GM19239 (cell line): ENCODE data around the gene APMAP.

Source experiments
- DNase-seq: peaks from one replicate; pipeline ENCODE4 v3.0.0; 2011; ENCODE audit warnings: low spot score; ENCODE audit not compliant: insufficient read length
- FAIRE-seq: peaks from 2 replicates; lab custom pipeline; 2011; peaks lifted over from hg19 to GRCh38; lab: Jason Lieb, UNC

The APMAP gene

DNA sequence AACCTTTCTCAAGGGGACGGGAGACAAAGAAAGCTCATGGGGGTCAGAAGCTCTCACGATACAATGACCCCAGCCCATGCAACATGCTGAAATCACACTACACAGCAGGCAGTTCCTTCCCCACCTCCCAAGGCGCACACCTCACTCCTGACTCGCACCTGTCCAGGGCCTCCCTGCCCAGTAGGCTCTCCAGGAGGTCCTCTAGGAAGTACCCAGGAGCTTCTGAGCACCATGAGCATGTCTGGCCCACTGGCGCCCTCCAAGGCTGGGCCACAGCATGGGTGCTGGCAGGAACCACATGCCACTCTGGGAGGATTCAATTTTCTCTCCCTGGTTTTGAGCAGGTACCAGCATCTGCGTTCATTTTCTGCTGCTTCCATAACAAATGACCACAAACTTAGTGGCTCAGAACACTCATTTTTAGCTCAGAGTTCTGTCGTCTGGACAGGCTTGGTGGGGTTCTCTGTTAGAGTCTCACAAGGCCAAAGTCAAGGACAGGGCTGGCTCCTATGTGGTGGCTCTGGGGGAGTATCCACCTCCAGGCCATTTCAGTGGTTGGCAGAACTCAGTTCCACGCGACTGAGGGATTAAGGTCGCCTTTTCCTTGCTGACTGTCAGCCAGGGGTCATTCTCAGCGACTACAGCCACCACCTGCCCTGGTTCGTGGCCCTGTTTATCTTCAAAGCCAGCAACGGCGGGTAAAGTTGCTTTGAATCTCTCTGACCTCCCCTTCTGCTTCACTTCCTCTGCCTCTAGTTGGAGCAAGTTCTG lies 32.7 kb upstream of the APMAP start:
- FAIRE-seq (no peak), DNase-seq (no peak)

DNA sequence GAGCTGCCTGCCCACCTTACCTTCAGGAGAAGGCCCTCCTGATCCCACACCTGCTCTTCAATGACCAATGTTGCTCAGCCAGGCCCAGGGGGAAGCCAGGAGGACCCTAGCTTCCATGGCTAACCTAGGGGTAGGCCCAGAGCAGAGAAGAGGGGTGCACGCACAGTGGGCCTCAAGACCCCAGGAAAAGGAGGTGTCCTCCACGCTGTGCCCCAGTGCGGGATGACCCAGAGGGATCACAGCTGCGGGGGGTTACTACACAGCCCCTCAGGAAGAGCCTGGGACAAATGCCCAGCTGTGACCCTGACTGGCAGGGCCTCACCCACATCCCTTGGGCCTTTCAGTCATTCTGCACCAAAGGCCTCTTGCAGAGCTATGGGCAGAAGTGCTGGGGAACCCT lies 31.6 kb upstream of the APMAP start:
- FAIRE-seq (no peak), DNase-seq (no peak)

DNA sequence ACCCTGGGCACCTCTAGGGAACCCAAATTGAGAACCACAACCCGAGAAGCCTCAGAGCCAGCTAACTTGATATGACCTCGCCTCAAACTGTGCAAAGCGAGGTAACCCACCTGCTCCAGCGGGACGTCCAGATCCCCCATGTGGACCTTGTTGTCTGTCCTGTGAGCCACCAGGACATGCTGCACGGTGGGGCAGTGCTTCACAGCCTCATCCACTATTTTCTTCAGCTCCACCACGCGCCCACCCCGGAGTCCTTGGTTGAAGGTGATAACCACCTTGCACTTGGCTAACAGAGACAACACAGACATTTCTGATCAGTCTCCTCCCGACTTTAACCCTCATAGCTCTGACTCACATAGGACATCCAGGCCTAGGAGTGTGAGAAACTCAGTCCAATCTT lies 30.8 kb upstream of the APMAP start:
- FAIRE-seq, result no peak
- DNase-seq, result no peak

DNA sequence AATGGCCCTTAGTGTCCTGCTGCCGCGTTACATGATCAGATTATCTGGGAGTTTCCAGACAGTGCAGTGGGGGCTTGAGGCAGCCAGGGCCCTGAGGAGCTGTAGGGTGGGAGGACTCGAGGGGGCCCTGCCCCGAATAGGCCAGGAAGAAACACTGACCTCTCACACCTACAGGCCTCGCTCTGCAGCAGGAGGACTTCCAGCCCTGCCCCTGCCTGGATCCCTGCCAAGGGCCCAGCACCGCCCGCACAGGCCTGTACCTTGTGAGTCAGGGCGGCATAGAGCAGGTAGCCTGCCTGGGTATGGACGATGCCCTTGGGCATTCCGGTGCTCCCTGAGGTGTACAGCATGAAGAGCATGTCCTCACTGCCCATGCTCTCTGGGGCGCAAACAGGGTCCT lies 30.1 kb upstream of the APMAP start:
- DNase-seq (no peak), FAIRE-seq (no peak)

DNA sequence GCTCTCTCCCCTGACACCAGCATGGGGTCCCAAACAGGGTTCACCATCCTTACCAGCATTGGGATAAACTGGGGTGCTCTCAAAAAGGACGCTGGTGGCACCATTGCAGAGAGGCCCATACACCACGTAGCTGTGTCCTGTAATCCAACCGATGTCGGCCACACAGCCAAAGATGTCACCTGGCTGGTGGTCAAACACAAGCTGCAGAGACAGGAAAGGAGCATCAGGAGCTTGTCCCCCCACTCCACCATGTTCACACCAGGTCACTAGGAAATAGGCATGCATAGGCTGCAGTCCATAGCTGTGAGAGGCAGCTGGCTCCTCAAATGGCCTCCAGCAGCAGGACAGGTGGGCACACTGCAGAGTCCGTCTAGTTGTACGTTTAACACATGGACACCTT lies 28.8 kb upstream of the APMAP start:
- FAIRE-seq, result no peak
- DNase-seq, result no peak

DNA sequence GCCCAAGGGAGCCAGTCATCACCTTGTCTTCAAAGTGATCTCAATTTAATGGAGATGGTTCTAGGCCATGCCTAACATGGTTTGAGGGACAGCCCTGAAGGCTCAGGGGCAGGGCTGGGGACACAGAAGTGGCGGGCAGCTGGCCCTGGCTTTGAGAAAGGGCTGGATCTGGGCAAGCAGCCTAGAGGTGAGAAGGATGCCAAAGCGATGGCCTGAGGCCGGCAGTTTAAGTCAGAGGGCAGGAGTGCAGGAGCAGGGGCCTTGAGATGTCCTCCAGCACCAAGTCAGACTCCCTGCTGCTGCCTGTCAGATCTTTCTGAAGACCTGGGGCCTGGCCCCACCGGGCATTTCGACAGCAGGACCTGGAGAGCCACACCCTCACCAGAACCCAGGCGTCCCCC lies 28.4 kb upstream of the APMAP start:
- DNase-seq (no peak), FAIRE-seq (no peak)

DNA sequence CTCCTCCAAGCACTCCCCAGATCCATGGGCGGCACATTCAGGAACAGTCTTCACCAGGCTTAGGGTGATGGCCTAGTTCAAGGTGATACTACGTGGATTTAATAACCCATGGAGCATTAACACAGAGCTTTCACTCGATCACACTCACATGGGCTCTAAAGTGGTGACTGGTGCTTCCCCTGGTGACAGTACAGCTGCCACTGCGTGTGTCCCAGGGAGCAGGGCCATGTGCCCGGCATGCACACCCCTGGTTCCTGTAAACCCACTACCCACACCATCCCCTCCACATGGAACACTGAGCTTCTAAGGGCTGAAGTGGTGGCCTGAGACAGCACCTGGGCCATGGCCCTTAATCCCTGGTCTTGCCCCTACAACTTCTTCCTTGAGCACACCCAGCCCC lies 27.8 kb upstream of the APMAP start:
- DNase-seq (no peak), FAIRE-seq (no peak)

DNA sequence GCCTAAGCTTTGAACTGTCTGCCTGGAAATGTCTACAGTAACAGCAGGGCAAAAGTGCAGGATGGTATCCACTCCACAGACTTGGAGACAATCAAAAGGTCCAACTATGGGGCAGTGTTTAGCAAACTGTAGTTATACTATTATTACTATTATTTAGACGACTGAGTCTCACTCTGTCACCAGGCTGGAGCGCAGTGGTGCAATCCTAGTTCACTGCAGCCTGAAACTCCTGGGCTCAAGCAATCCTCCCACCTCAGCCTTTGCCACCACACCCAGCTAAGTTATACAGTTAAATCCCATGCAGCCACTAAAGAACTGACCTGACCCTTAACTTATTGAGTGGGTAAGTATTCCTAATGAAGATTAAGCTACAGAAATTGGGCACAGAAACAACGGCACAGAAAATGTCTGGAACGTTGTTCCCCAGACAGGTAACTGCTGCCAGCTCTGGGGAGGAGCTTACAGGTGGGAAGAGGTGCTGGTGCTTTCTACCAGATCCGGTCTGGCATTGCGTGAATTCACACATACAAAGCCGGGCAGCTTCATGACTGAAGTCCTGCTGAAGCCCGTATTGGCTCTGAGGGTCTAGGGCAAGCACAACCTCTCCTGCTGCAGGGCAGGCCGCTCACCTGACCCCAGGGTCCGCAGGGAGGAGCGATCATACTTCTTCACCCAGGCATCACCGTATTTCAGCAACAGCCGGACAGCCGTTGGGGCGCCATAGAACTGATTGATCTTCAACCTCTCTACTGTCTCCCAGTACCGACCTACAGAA lies 27.0 kb upstream of the APMAP start:
- FAIRE-seq, result no peak

DNA sequence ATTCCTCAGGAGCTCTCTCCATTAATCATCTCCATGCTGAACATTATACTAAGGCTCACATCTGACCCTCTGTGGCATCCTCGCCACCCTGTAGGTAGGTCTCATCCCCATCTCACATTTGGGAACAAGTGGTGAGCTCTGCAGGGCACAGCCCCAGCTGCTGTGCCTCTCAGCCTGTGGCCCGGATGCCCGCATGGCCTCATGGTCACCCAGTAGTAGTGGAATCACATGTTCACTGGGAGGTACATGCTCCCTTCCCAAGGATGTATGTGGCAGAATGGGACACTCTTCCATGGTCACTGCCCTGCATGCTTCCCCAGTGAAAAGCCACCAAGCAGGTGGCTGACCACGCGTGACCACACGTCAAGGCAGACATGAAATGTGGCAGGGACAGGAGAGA lies 26.3 kb upstream of the APMAP start:
- FAIRE-seq, result no peak
- no peak for DNase-seq

More for the DNA sequence above, 27.0 kb upstream of the APMAP start:
- DNase-seq, result no peak

DNA sequence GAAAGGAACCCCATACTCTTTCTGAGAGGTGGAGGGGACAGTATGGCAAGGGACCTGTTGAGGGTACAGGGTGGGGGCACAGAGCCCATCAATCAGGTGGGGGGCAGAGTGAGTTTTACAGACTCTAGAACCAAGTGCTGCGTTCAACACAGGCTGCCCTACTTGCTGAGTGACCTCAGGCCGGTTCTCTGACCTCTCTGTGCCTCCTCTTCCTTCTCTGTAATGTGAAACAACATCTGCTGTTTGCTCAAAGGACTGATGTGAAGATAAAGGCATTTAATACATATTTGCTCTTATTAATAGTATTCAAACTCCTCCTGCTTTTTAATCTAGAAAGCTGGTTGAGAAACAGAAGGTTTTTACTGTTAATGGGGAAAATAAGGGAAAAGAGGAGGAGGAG lies 25.9 kb upstream of the APMAP start:
- DNase-seq, result no peak
- FAIRE-seq, result no peak

DNA sequence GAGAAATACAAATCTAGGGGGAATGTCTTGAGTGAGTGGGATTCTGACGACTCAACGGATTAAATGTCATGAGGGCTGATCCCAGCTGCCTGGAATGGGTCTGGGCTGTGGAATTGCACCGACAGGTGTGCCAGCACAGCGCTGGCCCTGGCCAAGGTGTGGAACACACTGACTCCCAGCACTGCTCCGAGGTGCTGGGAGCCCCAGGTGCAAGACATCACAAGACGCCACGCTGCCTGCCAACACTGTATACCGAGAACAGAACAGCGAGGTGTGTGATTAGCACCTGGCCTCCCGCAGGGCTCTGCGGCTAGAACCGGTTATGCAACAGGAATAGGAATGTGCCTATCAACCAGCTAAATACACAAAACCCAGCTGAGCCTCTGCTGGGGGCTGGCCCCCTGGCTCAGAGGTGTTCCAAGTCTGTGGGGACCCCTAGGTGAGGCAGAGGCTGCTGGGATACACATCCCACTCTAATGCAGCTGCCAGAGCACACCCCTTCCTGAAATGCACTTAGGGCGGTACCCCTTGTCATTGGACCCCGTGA lies 24.8 kb upstream of the APMAP start:
- DNase-seq (no peak), FAIRE-seq (no peak)

DNA sequence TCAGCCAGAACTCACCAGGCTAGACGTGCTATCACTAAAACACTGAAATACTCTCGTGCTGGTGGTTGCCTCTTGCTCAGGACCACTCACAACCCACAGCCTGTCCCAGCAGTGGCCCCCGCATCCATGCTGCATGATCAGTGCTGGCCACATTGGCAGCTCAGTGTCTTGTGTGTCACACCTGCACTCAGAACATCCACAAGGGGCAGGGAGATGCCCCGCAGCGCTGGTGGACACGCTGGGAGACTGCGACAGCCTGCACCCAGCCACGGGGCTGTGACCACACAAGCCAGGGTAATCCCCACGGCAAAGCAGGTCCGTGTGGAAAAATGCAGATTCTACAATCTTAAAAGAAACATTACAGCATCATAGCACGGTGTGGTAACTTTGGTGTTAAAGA lies 23.9 kb upstream of the APMAP start:
- FAIRE-seq (no peak), DNase-seq (no peak)

DNA sequence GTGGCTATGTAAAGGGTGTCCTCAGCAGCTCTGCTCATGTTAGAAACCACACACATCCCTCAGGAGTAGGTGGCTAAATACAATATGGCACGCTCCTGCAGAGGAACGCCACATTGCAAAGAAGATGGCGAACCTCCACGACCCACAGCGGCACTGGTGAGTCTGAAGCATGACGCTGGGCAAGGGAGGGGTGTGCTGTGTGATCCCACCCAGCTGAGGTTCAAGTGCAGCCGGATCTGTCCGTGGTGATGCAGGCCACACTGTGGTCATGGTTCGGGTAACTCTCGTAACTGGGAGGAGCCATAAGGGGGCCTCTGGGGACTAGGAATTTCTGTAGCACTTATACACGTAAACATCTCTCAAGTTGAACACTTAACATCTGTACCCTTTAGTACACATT lies 23.4 kb upstream of the APMAP start:
- DNase-seq, result no peak
- FAIRE-seq, result no peak

DNA sequence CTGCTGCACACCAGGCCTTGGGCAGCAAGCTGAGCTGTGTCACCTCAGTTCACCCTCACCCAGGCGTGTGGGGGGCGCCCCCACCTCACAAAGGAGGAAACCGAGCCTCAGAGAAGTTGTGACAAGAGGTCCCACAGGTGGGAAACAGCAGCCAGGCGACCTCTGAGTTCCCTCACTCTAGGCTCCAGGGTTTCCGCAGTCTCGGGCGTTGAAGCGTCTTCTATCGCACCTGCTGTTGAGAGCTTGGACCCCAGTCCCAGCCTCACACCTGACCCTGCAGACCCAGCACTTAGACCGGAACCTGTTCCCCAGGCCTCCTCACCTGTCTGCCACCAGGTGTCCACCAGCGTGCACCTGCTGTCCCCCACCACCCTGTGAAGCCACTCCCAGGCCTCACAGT lies 22.3 kb upstream of the APMAP start:
- FAIRE-seq, result no peak
- DNase-seq, result no peak

DNA sequence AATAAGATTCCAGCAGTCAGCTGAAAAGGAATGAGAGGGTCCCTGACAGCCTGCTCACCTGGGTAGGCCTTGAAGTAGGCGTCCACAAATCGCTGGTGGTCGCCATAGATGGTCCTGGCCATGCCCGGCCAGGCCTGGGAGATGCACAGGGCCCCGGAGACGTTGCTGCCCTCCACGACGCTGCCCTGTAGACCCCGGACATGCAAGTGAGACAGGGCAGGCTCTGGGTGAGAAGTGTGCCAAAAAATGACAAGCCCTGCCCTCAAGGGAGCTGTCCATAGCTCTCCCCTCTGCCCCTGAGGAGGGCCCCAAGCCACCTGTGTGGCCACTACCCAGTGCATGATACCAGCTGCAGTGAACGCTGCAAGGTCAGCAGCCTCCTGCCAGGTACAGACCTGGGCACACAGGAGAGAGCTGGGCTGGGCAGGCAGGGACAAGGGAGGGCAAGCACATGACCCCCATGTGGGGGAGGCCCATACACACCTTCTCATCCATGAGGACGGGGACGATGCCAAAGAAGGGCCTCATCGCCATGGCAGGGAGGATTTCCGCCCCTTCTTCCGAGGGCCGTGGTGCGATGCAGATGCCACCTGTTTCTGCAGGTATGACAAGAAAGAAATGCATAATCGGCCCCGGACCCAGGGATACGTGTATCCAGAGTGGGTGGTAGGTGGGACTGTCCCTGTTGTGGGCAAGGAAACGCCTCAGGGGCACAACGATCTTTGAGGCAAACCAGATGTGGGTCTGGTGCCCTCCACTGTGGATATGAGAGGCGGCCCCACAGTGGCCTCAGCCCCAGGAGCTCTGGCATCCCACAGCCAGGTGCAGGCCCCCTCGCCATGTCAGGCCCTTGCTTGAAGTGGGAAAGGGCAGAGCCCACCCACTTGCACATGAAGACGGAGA lies 21.2 kb upstream of the APMAP start:
- FAIRE-seq (no peak), DNase-seq (no peak)

DNA sequence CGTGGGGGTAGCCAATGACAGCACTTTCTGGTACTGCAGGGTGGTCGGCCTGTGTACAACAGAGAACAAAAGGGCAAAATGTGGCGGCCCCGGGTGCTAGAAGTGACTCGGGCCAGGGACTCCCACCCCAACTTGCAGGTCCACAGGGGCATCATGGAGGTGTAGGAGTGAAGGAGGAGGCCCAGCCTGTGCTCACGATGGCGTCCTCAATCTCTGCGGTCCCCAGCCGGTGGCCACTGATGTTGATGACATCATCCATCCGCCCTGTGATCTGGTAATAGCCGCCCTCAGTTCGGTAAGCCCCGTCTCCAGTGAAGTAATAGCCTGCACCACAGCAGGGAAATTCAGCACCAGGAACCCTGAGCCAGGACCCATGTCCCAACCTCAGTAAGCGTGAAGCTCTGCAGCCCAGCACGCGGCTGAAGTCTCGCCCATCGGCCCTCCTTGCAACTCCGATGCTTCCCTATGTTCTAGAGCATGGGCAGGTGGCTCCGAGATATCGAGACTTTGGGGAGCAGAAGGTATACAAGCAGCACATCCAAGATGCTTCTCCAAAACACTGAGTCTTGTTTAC lies 20.2 kb upstream of the APMAP start:
- FAIRE-seq, result no peak
- DNase-seq, result no peak

DNA sequence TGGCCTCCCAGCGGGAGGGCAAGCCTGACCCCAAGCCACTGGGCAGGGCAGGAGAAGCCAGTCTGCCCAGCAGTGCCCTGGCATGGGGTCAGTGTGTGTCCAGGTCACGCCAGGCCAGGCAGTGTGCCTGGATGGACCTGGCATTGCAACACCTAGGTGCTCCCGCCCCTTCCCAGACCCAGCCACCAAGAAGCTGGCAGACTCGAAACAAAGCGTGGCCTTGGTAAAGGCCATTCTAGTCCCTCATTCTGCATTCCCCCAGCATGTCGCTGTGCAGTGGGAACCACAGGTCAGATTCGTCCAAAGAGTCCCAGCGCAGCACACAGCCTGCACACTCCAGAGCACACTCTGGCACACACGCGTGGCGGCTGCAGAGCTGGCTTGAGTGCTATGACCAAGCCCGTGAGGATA lies 19.3 kb upstream of the APMAP start:
- DNase-seq, result no peak
- FAIRE-seq, result no peak

DNA sequence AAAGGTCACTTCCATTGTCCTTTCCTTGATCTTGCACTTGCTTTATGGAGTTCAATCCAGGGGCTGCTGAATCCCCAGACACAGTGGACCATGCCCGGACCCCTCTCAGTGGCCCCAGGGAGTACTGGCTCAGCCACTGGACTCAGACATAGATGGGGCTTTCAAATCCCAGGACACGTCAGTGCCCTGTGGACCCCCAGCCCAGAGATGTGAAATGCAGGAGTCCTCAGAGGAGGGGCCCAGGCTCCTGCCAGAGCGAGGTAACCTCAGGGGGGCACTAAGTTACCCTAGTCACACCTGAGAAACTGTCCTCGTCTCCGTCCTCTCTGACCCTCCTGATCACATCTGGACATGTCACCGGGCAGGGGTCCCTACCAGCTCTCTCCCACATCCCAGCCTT lies 18.7 kb upstream of the APMAP start:
- DNase-seq (no peak), FAIRE-seq (no peak)

DNA sequence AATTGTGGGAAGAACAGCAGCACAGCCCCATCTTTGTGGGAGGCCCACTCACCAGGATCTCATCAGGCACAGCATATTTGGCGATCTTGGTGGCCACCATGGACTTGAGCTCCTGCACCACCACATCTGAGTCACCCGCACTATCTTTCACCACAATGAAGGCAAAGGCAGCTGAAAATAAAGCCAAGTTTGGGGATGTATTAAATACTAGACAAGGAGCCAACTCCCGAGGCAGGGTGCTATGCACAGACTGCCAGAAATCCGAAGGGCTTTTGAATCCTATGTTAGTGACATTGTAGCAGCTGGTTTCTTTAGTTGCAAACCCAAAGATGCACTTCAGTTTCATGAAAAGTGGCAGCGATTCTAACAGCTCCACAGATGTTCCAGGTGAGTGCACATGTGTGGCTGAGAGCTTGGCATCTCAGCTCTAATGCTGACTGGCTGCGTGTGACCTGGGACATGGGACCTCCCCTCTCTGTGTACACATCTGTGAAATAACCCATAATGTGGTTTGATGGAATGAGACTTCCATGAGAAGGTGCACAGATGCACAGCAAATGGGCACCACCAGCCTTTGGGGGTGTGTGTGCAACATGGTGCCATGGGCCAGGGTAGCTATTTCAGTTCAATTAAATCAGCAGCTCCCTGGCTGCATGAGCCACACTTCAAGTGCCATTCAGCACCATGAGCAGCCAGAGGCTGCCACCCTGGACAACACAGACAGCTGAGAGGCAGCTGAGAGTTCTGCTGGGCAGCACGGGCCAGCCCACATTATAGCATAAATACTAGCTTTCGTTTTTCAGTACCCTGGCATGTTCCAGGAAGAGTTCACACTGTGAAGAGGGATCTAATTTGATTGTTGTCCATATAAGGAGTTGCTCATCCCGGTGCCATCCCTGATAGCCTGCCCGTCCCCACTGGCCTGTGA lies 16.9 kb upstream of the APMAP start:
- FAIRE-seq (no peak), DNase-seq (no peak)
